GOT3 (cell line): ENCODE results near the gene ZNF155.

Experiments
- DNase-seq: peaks from one replicate; lab custom pipeline; 2025; ENCODE audit warnings: mixed read lengths; lab: John Stamatoyannopoulos, UW

Gene ZNF155

GRCh38 chr19:44003461-44004009 is 19.5 kb downstream of the ZNF155 start:
- DNase-seq: no peak

- DNase-seq: no peak
Observed at GRCh38 chr19:44005973-44006372, 22.0 kb downstream of the ZNF155 start.

- no peak for DNase-seq
Observed at GRCh38 chr19:44007473-44007872, 23.5 kb downstream of the ZNF155 start.

- DNase-seq: no peak
Observed at GRCh38 chr19:44010468-44010867, 26.5 kb downstream of the ZNF155 start.

GRCh38 chr19:44019498-44019897 is 35.5 kb downstream of the ZNF155 start:
- DNase-seq: no peak

GRCh38 chr19:44021221-44021620 is 37.2 kb downstream of the ZNF155 start:
- no peak for DNase-seq

- no peak for DNase-seq
Observed at GRCh38 chr19:44024900-44025216, 40.9 kb downstream of the ZNF155 start.

GRCh38 chr19:44025217-44025936 is 41.4 kb downstream of the ZNF155 start, which contains the start of gene ZNF222:
Gene ZNF222 (plus strand): TSS chr19:44025379. CDS start chr19:44025437, 58 bp downstream.
- no peak for DNase-seq

GRCh38 chr19:44026622-44027021 is 42.6 kb downstream of the ZNF155 start:
- DNase-seq: no peak

- DNase-seq: no peak
Observed at GRCh38 chr19:44032001-44032610, 48.1 kb downstream of the ZNF155 start.

- DNase-seq: no peak
Observed at GRCh38 chr19:44042147-44042546, 58.2 kb downstream of the ZNF155 start.
